K562 (cell line): ENCODE measurements around the gene SPATA3.

ENCODE experiments used
- TCF7L2 ChIP-seq: fragments of 150-350 bp; IDR thresholded peaks from 2 replicates; pipeline ENCODE4 v1.6.1; 2016; ENCODE audit warnings: low read depth, mild to moderate bottlenecking, low read length, moderate library complexity
- TF ChIP-seq, protein P1 (sequence below), 3 experiments: IDR thresholded peaks in 2 of 3; conservative IDR thresholded peaks in 1 of 3; 2 replicates each; pipeline ENCODE4 v1.5.1; 2011 to 2012; ENCODE audit warnings: low read length in 3 of 3, mild to moderate bottlenecking in 3 of 3, control low read depth in 2 of 3, improper control_type of control experiment in 1 of 3, inconsistent platforms in 1 of 3, low read depth in 1 of 3, mixed read lengths in 1 of 3, moderate library complexity in 1 of 3; ENCODE audit not compliant: insufficient read depth in 2 of 3

DNA sequence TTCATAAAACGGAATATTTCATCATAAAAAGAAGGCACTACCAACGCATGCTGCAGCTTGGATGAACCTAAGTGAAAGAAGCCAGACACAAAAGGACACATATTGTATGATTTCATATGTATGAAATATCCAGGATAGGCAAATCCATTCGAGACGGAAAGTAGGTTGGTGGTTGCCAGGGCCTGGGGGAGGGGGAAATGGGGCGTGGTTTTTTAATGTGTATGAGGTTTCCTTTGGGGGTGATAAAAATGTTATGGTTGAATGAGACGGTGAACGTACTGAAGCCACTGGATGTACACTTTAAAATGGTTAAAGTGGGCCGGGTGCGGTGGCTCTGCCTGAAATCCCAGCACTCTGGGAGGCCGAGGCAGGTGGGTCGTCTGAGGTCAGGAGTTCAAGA is 20.0 kb upstream of the SPATA3 start:
- TF ChIP-seq, protein P1, sequence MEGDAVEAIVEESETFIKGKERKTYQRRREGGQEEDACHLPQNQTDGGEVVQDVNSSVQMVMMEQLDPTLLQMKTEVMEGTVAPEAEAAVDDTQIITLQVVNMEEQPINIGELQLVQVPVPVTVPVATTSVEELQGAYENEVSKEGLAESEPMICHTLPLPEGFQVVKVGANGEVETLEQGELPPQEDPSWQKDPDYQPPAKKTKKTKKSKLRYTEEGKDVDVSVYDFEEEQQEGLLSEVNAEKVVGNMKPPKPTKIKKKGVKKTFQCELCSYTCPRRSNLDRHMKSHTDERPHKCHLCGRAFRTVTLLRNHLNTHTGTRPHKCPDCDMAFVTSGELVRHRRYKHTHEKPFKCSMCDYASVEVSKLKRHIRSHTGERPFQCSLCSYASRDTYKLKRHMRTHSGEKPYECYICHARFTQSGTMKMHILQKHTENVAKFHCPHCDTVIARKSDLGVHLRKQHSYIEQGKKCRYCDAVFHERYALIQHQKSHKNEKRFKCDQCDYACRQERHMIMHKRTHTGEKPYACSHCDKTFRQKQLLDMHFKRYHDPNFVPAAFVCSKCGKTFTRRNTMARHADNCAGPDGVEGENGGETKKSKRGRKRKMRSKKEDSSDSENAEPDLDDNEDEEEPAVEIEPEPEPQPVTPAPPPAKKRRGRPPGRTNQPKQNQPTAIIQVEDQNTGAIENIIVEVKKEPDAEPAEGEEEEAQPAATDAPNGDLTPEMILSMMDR (IDR thresholded peaks at IDR 0.05 in 2 of 3, conservative IDR thresholded peaks at IDR 0.05 in 1 of 3; ENCODE audit: insufficient read depth in 2 of 3, low read depth in 1 of 3, low read length in 3 of 3): no peak
- no peak for TF ChIP-seq TCF7L2
